Astrocyte (in vitro differentiated cells and primary cell): ENCODE measurements around the gene ZNF740. TPM values are rescaled to one million over a fixed set of nuclear protein-coding genes. Genes with fewer than 3 reads are reported as not detected.

Experiments used
- DNase-seq: peaks from one replicate; pipeline ENCODE4 v3.0.0-alpha.2; 2010; ENCODE audit warnings: low read depth
- FAIRE-seq: peaks from 2 replicates; lab custom pipeline; 2011; peaks lifted over from hg19 to GRCh38; lab: Jason Lieb, UNC
- H2AFZ ChIP-seq: 2 replicates; pipeline ENCODE4 v1.6.0; 2012; ENCODE audit warnings: low read depth, low read length, inconsistent platforms
- H3K27ac ChIP-seq: 2 replicates; pipeline ENCODE4 v1.5.1; 2011; ENCODE audit warnings: low read depth, low read length, inconsistent platforms
- H3K27me3 ChIP-seq: 2 replicates; pipeline ENCODE4 v1.6.0; 2011; ENCODE audit warnings: low read length, inconsistent platforms; ENCODE audit not compliant: insufficient read depth
- H3K36me3 ChIP-seq: 2 replicates; pipeline ENCODE4 v1.5.1; 2011; ENCODE audit warnings: low read length, inconsistent platforms; ENCODE audit not compliant: insufficient read depth
- H3K4me1 ChIP-seq: 2 replicates; pipeline ENCODE4 v1.5.1; 2011; ENCODE audit warnings: low read length, inconsistent platforms; ENCODE audit not compliant: insufficient read depth
- H3K4me2 ChIP-seq: 2 replicates; pipeline ENCODE4 v1.6.0; 2012; ENCODE audit warnings: low read length, inconsistent platforms
- H3K4me3 ChIP-seq: 2 replicates; pipeline ENCODE4 v1.5.1; 2011; ENCODE audit warnings: low read depth, mild to moderate bottlenecking, low read length, inconsistent platforms; ENCODE audit not compliant: insufficient read depth
- H3K79me2 ChIP-seq: 2 replicates; pipeline ENCODE4 v1.6.0; 2012; ENCODE audit warnings: mild to moderate bottlenecking, low read length, inconsistent platforms; ENCODE audit not compliant: insufficient read depth
- H3K9ac ChIP-seq: 2 replicates; pipeline ENCODE4 v1.6.0; 2012; ENCODE audit warnings: mild to moderate bottlenecking, low read length, inconsistent platforms
- H3K9me3 ChIP-seq: 2 replicates; pipeline ENCODE4 v1.5.1; 2012; ENCODE audit warnings: low read depth, mild to moderate bottlenecking, low read length, inconsistent platforms; ENCODE audit not compliant: insufficient read depth
- H4K20me1 ChIP-seq: 2 replicates; pipeline ENCODE4 v1.6.0; 2012; ENCODE audit warnings: low read length, inconsistent platforms; ENCODE audit not compliant: insufficient read depth
- H3K27ac Mint-ChIP-seq: one replicate; pipeline ENCODE4 v1.8.0; 2021; ENCODE audit warnings: mild to moderate bottlenecking, mixed read lengths; ENCODE audit not compliant: unreplicated experiment
- H3K27me3 Mint-ChIP-seq: one replicate; pipeline ENCODE4 v1.8.0; 2021; ENCODE audit warnings: low read depth, mixed read lengths; ENCODE audit not compliant: unreplicated experiment
- H3K36me3 Mint-ChIP-seq: one replicate; pipeline ENCODE4 v1.8.0; 2021; ENCODE audit warnings: low read depth, mixed read lengths; ENCODE audit not compliant: unreplicated experiment
- H3K4me1 Mint-ChIP-seq: one replicate; pipeline ENCODE4 v1.8.0; 2021; ENCODE audit warnings: low read depth, mixed read lengths; ENCODE audit not compliant: unreplicated experiment
- H3K4me3 Mint-ChIP-seq: one replicate; pipeline ENCODE4 v1.8.0; 2021; ENCODE audit warnings: mild to moderate bottlenecking, moderate library complexity, mixed read lengths; ENCODE audit not compliant: unreplicated experiment
- H3K9me3 Mint-ChIP-seq: one replicate; pipeline ENCODE4 v1.8.0; 2021; ENCODE audit warnings: mild to moderate bottlenecking, mixed read lengths; ENCODE audit not compliant: unreplicated experiment
- EZH2 ChIP-seq: IDR thresholded peaks from 2 replicates; pipeline ENCODE4 v1.6.1; 2012; ENCODE audit warnings: mild to moderate bottlenecking, low read length, inconsistent platforms; ENCODE audit not compliant: insufficient read depth
- total RNA-seq: library from RNA; stranded (reverse); gene quantifications from 2 replicates; pipeline ENCODE4 v1.2.1, GENCODE V29; 2021
- TF ChIP-seq, protein P1 (sequence below): IDR thresholded peaks from 2 replicates; pipeline ENCODE4 v1.5.1; 2011; ENCODE audit warnings: low read depth, mild to moderate bottlenecking, inconsistent platforms, low read length, moderate library complexity; ENCODE audit not compliant: insufficient read depth

ZNF740 gene
- total RNA-seq, 1 donor from 2014 or later, result 31.0 TPM

DNA sequence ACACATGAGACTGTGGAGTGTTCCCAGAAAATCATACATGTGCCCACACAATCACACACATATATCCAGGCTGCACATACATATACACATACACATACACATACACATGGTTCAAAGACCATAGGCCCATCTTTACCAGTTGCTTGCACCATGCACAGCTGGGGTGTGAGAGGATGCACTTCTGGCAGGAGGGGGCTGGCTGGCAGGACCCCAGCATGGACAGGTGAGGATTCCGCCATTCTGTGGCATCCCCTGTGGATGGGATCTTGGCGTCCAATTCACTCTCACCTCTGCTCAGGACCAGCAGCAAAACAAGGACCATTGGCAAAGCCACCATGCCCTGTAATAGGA is 19.6 kb downstream of the ZNF740 start:
- H3K27me3 Mint-ChIP-seq, result peaks cover 37% of the 10 kb centered on the region

DNA sequence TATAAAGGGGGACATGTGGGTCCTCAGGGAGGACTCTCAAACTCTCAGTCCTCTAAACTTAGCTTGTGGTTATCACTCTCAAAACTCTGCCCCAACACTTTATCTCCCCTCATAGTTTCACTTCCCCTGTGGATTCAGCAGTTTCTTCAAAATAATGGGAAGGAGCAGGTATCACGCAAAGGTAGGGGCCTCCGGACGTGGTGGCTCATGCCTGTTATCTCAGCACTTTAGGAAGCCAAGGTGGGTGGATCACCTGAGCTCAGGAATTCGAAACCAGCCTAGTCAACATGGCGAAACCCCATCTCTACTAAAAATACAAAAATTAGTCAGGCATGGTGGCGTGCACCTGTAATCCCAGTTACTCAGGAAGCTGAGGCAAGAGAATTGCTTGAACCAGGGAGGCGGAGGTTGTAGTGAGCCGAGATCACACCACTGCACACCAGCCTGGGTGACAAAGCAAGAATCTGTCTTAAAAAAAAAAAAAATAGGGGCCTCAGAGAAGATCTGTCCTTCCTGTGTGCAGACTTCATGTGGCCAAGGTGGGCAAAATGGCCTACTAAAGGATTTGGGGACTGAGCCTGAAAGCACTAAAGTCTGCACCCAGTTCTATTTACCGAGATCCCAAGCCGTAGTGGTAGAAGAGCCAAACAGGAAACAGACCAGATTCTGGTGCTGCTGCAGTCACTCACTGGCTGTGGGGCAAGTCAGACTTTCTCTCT is 20.1 kb downstream of the ZNF740 start:
- H3K4me3 Mint-ChIP-seq, result no peak overlapping the region
- H3K27me3 Mint-ChIP-seq, result peaks cover 32% of the 10 kb centered on the region
- no peak for DNase-seq
- H3K79me2 ChIP-seq, result no peaks in the 10 kb centered on the region
- no peaks in the 10 kb centered on the region for H3K36me3 Mint-ChIP-seq
- TF ChIP-seq, protein P1, sequence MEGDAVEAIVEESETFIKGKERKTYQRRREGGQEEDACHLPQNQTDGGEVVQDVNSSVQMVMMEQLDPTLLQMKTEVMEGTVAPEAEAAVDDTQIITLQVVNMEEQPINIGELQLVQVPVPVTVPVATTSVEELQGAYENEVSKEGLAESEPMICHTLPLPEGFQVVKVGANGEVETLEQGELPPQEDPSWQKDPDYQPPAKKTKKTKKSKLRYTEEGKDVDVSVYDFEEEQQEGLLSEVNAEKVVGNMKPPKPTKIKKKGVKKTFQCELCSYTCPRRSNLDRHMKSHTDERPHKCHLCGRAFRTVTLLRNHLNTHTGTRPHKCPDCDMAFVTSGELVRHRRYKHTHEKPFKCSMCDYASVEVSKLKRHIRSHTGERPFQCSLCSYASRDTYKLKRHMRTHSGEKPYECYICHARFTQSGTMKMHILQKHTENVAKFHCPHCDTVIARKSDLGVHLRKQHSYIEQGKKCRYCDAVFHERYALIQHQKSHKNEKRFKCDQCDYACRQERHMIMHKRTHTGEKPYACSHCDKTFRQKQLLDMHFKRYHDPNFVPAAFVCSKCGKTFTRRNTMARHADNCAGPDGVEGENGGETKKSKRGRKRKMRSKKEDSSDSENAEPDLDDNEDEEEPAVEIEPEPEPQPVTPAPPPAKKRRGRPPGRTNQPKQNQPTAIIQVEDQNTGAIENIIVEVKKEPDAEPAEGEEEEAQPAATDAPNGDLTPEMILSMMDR, result no peak
- no peak for TF ChIP-seq EZH2
- H3K27me3 ChIP-seq, result no peaks in the 10 kb centered on the region
- H3K4me3 ChIP-seq, result no peak overlapping the region
- no peak overlapping the region for H3K4me2 ChIP-seq
- H3K4me1 ChIP-seq, result no peaks in the 10 kb centered on the region
- no peaks in the 10 kb centered on the region for H3K9me3 Mint-ChIP-seq
- H3K9ac ChIP-seq, result no peak overlapping the region
- H4K20me1 ChIP-seq, result no peaks in the 10 kb centered on the region
- peaks cover 13% of the 10 kb centered on the region for H3K4me1 Mint-ChIP-seq
- no peaks in the 10 kb centered on the region for H3K36me3 ChIP-seq
- no peaks in the 10 kb centered on the region for H3K9me3 ChIP-seq
- no peak overlapping the region for H3K27ac ChIP-seq
- FAIRE-seq, result no peak
- no peak overlapping the region for H2AFZ ChIP-seq
- H3K27ac Mint-ChIP-seq, result peak overlapping the region; percentile 50

More for the DNA sequence above, 19.6 kb downstream of the ZNF740 start:
- Histone ChIP-seq H3K79me2 (no peaks in the 10 kb centered on the region), H3K4me2 (no peak overlapping the region), H2AFZ (no peak overlapping the region), H3K27ac (no peak overlapping the region), H4K20me1 (no peaks in the 10 kb centered on the region), H3K27me3 (no peaks in the 10 kb centered on the region), H3K4me3 (no peak overlapping the region), H3K9ac (no peak overlapping the region), H3K36me3 (no peaks in the 10 kb centered on the region), H3K9me3 (no peaks in the 10 kb centered on the region), H3K4me1 (no peaks in the 10 kb centered on the region)
- Mint-ChIP-seq H3K27ac (no peak overlapping the region), H3K9me3 (no peaks in the 10 kb centered on the region), H3K4me3 (no peak overlapping the region), H3K4me1 (peaks cover 13% of the 10 kb centered on the region), H3K36me3 (no peaks in the 10 kb centered on the region)
- DNase-seq (no peak), FAIRE-seq (no peak)
- TF ChIP-seq, protein P1, result no peak
- no peak for TF ChIP-seq EZH2

DNA sequence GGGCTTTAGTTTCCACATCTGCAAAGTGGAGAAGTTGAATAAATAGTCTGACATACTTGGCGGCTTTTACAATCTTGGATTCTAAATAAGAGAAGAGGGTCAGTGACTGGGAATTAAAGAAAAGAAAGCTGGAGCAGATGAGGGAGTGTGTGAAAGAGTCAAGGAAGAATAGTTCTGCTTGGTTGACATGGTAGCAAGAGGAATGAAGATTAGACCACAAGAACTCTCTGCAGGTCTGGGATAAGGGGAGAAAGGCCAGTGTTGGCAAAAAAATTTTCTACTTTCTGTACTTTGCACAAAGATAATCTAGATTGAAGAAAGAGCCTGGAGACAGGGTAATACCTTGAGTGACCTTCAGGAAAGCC is 20.6 kb downstream of the ZNF740 start:
- no peak for FAIRE-seq
- H3K27ac ChIP-seq, result no peak overlapping the region

More for the DNA sequence above, 20.6 kb downstream of the ZNF740 start:
- no peaks in the 10 kb centered on the region for H3K27me3 ChIP-seq
- no peak overlapping the region for H3K9ac ChIP-seq
- Mint-ChIP-seq H3K27me3 (peaks cover 26% of the 10 kb centered on the region), H3K9me3 (no peaks in the 10 kb centered on the region), H3K4me1 (peaks cover 15% of the 10 kb centered on the region), H3K4me3 (no peak overlapping the region), H3K27ac (peak overlapping the region; percentile 50), H3K36me3 (no peaks in the 10 kb centered on the region)
- peaks cover 4% of the 10 kb centered on the region for H3K4me1 ChIP-seq
- H4K20me1 ChIP-seq, result no peaks in the 10 kb centered on the region
- no peak overlapping the region for H3K4me2 ChIP-seq
- no peaks in the 10 kb centered on the region for H3K79me2 ChIP-seq
- no peaks in the 10 kb centered on the region for H3K36me3 ChIP-seq
- no peaks in the 10 kb centered on the region for H3K9me3 ChIP-seq
- peak; percentile 62 for DNase-seq
- no peak for TF ChIP-seq EZH2
- TF ChIP-seq, protein P1, result no peak
- H3K4me3 ChIP-seq, result no peak overlapping the region
- H2AFZ ChIP-seq, result no peak overlapping the region
